NB4 (cell line): ENCODE measurements around the gene CEP68.

Experiments used
- DNase-seq: peaks from one replicate; pipeline ENCODE4 v3.0.0; 2010; ENCODE audit warnings: low read depth
- H3K4me3 ChIP-seq: one replicate; pipeline ENCODE4 v1.5.1; 2011; ENCODE audit warnings: mild to moderate bottlenecking, low read depth, low read length, moderate library complexity
- CTCF ChIP-seq: IDR thresholded peaks from one replicate; pipeline ENCODE4 v1.5.1; 2012; ENCODE audit warnings: low read depth, low read length
- MAX ChIP-seq: IDR thresholded peaks from 2 replicates; pipeline ENCODE4 v1.6.1; 2011; ENCODE audit warnings: low read depth, low read length
- MYC ChIP-seq: IDR thresholded peaks from 2 replicates; pipeline ENCODE4 v1.6.1; 2011; ENCODE audit warnings: low read depth, low read length
- POLR2A ChIP-seq: IDR thresholded peaks from 2 replicates; pipeline ENCODE4 v1.6.1; 2011; ENCODE audit warnings: mild to moderate bottlenecking; ENCODE audit not compliant: insufficient read length; ENCODE audit errors: extremely low read depth

Gene CEP68

DNA sequence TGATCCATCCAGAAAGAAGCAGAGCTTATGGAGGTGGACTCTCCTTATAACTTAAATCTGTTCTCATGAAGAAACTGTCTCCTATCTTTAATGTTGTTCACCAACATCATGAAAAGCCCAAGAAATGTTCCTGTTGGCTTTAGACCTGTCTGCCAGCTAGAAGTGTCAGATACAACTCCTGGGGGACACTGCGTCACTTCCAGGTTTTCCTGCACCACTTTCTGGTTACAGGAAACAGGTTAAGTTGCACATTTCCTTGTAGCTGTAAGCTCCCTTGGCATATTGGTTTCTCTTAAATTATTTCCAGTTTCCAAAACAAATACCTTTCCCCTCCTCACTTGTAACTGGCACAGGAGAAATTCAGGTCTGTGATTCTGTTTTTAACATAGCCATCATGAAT lies 2.9 kb downstream of the CEP68 start:
- no peak overlapping the region for H3K4me3 ChIP-seq
- no peak for TF ChIP-seq POLR2A
- no peak for TF ChIP-seq MAX
- TF ChIP-seq CTCF: no peak
- no peak for TF ChIP-seq MYC
- DNase-seq: no peak

DNA sequence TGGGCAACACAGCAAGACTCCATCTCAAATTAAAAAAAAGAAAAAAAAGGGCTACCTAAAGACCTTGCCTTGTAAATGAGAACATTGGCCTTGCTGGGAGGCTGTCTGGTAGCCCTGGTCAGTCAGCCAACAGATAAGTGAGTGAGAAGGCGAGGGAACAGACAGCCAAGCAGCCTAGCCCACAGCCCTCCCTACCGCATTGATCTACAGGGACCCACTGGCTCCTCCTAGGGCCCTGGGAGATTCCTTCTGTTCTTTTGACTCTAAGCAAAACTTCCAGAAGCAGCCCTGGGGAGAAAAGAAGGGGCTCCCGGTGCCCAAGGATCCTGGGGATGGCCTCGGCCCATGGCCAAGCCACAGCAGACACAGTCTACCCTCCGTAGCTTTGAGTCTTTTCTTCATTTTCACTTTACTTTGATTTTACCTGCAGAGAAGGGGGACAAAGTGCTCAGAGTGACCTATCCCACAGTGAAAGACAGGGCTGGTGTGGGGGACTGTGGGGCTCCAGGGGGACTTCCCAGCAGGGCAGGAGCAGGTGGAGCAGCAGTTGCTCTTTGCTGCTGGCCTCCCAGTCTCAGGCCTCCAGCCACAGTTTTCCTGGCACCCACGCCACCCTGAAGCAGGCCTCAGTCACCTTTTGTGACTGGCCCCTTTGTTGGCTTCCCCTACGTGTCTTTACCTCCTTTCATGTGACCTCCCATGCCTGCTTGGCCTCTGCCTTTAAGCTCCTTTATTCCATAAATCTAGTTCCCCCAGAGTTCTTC lies 5.1 kb downstream of the CEP68 start:
- H3K4me3 ChIP-seq: no peak overlapping the region
- DNase-seq: no peak
- TF ChIP-seq MYC: no peak
- TF ChIP-seq CTCF: no peak
- no peak for TF ChIP-seq POLR2A
- TF ChIP-seq MAX: no peak

DNA sequence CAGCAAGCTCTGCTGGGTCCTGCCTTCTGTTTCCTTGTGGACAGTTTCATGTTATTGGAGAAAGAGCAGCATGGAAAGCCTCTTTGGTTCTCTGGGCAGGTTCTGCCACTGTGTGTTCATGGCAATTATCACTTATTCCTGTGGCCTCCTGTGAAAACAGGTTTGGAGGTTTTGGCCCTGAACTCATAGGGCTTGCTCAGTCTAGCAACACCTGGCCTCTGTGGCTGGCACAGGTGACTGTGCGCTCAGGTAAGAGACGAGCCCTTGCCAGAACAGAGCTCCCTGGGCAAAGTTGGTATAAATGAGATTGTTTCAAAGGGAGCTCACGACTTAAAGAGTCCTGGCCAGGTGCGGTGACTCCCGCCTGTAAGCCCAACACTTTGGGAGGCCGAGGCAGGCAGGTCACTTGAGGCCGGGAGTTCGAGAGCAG lies 5.7 kb downstream of the CEP68 start:
- H3K4me3 ChIP-seq: no peak overlapping the region
- DNase-seq: no peak
- TF ChIP-seq CTCF (no peak), POLR2A (no peak), MAX (no peak), MYC (no peak)

- DNase-seq: no peak
- no peak for TF ChIP-seq MYC
- no peak for TF ChIP-seq MAX
- TF ChIP-seq POLR2A: no peak
- no peak for TF ChIP-seq CTCF
- no peak overlapping the region for H3K4me3 ChIP-seq
These were observed 6.9 kb downstream of the CEP68 start for GRCh38 chr2:65062843-65063825.

GRCh38 chr2:65064728-65065552 lies 8.7 kb downstream of the CEP68 start:
- peak overlapping the region; percentile 35 for H3K4me3 ChIP-seq

More at GRCh38 chr2:65064728-65065552, 8.7 kb downstream of the CEP68 start:
- TF ChIP-seq MYC: peak; percentile 49
- TF ChIP-seq MAX: peak; percentile 66; the same call in 1 of the 2 replicates
- TF ChIP-seq POLR2A: no peak
- peak; percentile 84 for TF ChIP-seq CTCF
- peak; percentile 99 for DNase-seq
